ENCODE measurements around the gene HNRNPC. TPM values are rescaled to one million over a fixed set of nuclear protein-coding genes. Genes with fewer than 3 reads are reported as not detected.
A peak's percentile ranks its signal among the peaks of the same experiment; 100 is the strongest.
"Not testable (repeated sequence)": the region's sequence is repeated elsewhere in the genome, so short reads cannot be mapped to it uniquely, and the experiment has no call there.

The HNRNPC gene
- polyA plus RNA-seq, 5 donors: 694 to 979 (median 852) TPM

DNA sequence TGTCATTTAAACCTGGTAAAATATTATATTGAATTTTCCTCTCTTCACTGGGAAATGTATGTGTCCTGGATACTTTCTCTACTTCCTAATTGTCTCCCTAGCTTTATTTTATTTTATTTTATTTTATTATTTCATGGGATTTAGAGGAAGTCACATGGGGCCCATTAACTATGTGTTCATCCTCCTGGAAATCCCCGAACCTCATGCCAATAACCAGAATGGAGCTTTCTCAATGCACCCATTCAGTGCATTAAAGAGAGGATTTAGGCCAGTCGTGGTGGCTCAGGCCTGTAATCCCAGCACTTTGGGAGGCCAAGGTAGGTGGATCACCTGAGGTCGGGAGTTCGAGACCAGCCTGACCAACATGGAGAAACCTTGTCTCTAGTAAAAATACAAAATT lies 9.4 kb upstream of the HNRNPC start:
- DNase-seq: no peak

DNA sequence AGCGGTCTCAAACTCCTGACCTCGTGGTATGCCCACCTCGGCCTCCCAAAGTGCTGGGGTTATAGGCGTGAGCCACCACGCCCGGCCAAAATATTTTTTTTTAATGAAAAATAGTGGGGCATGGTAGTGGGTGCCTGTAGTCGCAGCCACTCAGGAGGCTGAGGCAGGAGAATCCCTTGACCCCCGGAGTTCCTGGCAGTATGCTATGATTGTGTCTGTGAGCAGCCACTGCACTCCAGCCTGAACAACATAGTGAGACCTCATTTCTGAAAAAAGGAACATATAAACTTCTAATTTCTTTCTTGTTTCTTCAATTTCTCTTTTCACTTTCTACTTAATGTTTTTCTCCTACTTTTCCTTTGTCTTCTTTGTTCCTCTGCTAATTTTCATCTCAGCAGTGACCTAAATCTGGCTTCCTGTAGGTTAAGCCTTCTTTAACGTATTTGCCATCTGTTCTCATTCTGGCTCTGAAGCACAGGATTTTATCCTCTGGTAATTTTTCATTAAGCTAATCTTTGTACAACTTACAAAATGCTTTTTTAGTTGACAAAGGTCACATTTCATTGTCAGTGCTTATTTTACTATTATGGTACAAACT lies 6.1 kb upstream of the HNRNPC start:
- DNase-seq: no peak

DNA sequence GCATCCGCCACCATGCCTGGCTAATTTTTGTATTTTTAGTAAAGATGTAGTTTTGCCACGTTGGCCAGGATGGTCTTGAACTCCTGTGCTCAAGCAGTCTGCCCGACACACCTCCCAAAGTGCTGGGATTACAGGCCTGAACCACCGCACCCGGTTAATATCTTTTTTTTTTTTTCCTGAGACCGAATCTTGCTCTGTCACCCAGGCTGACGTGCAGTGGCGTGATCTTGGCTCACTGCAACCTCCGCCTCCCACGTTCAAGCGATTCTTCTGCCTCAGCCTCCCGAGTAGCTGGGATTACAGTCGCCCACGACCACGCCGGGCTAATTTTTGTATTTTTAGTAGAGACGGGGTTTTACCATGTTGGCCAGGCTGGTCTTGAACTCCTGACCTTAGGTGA lies 3.4 kb upstream of the HNRNPC start:
- DNase-seq: not testable (repeated sequence)

DNA sequence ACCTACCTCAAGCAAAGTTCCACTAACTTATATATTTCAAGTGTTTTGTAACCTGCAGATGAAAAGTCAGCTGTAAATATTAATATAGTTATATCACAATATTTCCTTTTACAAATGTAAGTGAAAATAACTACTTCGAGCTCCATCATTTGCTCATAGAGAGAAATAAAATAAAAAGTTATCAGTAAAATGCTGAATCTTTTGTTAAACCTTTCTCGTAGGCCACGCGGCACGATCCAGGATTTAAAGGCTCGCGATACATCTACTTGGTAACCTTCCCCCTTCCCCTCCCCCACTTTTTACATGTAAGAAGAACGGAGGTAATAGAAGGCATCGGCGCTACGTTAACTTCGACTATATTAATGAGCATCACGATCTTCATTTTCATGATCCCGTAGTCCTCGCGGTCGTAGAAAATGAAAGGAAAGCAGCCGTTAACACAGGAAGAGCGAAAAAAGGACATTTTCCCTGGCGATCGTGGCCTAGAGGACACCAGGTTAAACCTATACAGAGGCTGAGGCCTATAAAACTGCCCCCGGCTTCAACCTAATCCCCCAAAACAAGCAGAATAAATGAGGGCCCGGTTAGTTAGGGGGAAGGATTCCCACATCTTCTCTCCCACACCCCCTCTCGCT lies 508 bp downstream of the HNRNPC start:
- peak; percentile 52 to 64 for DNase-seq

DNA sequence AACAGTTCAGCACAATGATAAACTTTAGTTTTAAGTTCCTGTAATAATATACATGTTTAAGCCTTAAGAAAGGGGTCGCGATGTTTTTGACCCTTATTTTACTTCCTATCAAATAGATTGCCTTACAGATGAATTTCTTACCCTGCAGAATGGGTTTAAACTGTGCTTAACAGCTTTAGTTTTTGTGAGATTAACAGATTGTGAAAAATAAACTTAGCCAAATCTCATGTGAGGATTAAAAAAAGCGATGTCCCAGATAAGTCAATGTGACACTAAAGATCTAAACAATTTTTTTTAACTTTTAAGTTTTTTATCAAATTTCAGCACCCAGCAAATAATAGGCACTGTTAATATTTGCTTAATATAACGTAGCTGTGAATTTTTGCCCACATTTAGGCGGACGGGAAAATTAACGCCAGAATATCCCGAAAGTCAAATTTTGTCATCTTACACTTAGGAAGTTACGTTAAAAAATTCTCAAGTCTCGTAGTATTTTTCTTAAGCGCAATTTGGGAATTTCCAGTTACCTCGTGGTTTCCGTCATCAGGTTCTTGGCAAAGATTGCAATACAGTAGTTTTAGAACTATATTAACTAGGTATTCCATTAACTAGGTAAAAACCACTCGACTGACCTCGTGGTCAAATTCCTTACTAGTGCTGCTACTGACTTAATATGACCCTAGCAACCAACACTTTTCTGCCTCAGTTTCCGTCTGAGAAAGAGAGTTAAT lies 1.2 kb downstream of the HNRNPC start:
- DNase-seq: peak in 1 of 2 donors; percentile 21

DNA sequence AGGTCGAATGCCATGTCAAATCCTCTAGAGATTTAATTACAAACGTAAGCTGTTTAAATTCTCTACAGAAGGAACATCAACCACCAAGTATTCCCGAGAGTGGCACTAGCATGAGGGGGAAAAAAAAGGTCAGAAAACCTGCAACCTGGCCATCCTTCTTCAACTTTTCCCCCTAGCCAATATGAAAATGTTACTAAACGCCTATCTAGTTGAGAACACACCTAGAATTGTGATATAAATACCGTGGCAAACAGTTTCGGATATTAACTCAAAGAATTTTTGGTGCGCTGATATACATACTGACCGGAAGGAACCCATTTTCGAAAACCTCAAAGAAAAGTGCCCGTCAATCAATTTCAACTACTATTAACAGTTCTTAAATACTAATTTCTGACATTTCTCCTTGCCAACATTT lies 1.8 kb downstream of the HNRNPC start:
- DNase-seq: no peak

DNA sequence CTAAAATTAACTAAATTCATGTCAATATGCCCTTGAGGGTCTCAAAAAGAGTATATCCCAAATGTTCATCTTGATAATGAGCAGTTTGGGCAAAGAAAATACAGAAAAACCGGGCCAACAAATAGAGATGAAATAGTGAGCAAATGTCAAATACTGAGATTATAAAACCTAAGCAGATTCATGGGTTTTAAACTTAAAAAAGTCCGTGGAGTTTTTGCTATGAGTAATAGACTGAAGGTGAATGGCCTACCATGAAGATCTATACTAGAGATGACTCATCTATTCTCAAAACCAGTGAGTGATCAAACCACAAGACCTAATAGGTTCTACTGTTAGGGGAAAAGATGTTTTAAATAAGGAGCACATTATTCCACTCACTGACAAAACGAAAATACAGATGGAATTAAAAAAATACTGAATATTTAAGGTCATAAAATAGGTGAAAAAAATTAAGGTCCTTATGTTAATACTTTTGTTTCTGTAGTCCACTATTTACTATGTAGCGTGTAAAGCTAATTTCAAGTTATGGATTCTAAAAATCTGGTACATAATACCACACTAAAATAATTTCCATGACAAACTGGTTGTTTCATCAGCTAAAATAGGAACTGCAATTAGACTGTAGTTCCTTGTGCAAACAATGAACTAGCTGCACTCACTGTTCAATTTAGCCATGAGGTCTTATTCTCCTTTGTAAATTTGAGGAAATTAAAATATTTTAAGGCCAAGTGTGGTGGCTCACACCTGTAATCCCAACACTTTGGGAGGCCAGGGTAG lies 5.0 kb downstream of the HNRNPC start:
- DNase-seq: no peak

DNA sequence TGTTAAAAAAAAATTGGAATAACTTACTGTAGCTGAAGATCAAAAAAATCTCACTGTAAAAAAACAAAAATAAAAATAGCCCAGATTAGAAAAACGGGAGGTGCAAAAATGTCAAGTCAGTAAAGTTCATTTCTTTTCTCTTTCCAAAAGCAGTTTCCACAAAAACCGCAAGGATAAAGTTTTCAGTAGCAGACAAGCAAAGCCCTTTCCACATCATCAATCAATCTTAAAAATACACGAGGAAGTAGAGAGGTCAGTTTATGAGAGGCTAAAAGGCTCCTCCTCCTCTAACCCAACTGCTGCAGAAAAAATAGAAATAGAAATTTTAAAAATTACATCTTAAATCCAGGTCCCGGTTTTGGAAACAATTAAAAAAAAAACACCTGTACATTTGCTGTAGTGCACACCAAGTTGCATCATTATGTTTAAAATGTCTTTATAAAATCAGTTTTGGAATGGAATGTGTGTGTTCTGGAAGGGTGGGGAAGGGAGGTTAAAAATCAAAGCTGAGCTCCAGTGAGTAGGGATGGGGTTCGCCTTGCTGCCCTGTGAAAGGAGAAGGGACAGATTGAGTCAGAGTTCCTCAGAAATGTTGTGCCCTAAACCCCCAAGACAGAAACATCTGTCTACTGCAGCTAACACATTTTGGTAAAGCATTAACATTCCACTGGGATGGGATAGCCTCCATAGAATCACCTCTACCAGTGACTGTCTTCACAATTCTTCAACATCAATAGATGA lies 5.8 kb downstream of the HNRNPC start:
- no peak for DNase-seq

DNA sequence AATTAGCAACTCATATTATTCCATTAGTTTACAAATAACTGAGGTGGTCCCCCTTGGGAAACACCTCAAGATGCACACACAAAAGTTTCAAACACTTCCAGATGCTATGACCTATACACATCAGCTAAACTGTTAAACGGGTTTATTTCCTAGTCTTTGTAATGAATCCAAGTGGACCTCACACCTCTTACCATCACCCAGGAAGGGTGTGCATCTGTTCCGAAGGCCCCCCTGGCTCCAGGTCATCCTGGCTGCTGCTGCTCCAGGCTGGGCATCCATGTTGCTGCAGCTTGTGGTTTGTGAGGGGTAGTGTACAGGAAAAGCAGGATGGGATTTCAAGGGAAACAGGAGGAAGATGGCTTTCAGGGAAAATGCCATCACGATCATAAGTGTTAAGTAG lies 6.8 kb downstream of the HNRNPC start:
- DNase-seq: no peak

DNA sequence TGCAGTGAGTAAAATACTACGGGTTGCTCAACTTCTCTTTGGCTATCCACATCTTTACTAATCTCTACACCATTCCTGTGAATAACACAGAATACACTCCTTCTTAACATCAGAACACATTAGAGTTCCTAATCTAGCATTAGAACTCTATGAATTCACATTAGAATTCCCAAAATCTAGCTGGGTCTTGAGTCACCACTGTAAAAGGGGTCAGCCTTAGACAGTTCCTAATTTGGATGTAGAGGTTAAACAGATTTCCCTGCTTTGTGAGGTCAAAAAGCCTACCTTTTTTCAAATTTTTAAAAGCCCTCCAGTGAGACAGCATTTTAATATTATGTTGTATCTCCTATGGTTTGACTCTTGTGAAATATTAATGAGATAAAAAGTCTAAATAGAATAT lies 7.4 kb downstream of the HNRNPC start:
- DNase-seq: no peak

DNA sequence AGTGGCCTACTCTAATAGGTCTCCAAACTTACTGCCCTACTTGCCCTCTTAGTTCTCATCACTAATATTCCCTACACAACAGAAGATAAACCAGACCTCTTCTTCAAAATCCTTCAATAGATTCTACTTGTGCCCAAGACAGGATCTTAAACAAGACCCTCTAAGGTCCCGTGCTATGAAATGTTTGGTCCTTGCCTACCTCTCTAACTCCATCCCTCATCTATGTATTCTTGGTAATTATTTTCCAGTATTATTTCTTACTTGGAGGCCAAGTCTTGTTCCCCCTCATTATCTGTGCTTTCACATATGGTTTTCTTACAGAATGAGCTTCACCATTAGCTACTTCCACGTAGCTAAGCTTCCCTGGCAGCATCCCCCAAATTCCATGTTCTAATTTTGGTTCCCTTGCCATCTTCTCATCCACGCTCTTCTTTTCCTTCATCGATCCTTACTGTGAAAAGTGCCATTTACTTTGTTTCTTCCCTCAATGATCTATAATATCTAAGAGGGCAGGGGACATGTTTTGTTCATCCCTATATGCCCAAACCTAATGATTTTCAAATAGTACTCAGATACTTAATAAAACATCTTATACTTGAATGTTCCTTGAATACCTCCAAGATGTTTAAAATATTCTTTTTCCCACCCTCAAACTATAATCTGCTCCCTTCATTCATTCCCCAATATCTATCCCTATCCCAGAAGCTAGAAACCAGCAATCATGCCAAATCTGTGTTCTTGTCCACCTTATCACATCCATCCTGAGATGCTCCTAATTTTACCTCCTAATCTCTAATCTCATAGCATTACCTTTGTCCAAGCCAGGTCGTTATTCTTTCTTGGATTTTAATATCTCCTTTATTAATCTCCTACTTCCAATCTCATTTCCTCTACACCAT lies 10.1 kb downstream of the HNRNPC start:
- no peak for DNase-seq

DNA sequence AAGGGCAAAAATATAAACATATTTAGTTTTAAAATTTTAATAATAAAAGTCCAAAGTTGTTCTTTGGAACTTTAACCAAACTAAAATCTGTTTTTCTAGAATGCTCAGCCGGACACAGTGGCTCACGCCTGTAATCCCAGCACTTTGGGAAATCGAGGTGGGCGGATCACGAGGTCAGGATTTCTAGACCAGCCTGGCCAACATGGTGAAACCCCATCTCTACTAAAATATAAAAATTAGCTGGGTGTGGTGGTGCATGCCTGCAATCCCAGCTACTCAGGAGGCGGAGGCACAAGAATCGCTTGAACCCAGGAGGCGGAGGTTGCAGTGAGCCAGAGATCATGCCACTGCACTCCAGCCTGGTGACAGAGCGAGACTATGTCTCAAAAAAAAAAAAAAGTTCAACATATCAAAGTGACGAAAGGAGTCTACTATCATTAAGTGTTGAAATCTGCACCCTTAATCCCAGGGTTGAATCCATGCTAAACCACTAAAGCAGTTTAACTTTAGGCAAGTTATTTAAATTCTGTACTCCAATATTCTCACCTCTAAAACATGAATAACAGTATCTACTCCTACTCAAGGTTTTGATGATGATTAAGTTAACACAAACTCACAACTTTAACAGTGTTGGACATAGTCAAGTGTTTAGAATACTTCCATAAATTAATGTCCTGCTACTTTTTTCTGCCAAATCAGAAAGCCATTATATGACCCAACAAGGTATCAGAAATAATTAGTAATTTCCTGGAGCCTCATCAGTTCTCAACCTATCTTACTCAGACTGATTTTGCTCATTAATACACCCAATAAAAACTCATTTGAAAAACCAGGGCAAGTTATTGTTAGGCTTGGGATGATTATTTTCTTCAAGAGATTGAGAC lies 11.0 kb downstream of the HNRNPC start:
- no peak for DNase-seq

DNA sequence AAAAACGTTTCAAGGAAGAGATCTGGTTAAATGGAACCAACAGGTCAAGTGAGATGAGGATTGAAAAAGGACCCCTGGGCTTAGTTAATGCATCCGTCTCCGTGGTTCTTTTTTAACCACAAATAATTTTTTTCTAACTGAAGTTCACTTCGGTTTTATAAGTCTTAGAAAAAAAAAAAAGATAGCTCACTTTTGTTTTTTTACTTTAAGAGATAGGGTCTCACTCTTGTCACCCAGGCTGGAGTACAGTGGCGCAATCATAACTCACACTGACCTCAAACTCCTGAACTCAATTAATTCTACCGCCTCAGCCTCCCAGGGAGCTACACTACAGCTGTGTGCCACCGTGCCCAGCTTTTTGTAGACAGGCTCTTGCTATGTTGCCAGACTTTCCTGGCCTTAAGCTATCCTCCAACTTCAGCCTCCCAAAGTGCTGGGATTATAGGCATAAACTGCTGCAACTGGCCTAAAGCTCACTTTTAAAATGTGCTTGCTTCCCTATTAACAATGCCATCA lies 11.8 kb downstream of the HNRNPC start:
- DNase-seq: no peak

DNA sequence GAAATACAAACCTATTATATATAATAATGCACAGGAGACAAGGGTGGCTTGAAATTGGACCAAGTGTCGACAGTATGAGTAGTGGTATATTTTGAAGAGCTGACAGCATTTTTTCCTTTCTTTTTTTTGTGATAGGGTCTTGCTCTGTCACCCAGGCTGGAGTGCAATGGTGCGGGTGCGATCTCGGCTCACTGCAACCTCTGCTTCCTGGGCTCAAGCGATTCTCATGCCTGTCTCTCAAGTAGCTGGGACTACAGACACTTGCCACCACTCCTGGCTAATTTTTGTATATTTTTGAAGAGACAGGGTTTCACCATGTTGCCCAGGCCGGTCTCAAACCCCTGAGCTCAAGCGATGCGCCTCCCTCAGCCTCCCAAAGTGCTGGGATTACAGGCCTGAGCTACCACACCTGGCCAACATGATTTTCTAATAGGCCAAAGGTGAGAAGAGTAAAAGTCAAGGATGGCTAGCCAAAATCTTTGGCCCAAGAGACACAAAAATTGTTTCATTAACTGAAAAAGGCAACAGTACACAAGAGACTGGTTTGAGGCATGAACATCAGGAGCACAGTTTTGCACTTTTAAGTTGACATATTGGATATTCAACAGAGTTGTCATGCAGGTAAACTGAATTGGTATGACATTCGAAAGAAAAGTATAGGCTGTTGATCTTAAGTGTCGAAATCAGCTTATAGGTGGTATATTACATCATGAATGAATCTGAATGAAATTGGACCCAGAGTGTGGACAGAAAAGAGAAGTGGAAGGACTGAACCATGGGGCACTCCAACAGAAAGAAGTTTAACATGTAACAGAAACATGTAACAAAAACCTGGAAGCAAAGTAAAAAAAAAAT lies 12.5 kb downstream of the HNRNPC start:
- DNase-seq: no peak

DNA sequence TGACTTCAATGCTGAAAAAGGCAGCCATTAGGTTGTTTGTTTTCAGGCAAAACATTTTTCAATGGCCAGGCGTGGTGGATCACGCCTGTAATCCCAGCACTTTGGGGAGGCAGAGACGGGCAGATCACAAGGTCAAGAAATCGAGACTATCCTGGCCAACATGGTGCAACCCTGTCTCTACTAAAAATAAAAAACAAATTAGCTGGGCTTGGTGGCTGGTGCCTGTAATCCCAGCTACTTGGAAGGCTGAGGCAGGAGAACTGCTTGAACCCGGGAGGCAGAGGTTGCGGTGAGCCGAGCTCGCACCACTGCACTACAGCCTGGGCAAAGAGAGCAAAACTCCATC lies 13.2 kb downstream of the HNRNPC start:
- not testable (repeated sequence) for DNase-seq

DNA sequence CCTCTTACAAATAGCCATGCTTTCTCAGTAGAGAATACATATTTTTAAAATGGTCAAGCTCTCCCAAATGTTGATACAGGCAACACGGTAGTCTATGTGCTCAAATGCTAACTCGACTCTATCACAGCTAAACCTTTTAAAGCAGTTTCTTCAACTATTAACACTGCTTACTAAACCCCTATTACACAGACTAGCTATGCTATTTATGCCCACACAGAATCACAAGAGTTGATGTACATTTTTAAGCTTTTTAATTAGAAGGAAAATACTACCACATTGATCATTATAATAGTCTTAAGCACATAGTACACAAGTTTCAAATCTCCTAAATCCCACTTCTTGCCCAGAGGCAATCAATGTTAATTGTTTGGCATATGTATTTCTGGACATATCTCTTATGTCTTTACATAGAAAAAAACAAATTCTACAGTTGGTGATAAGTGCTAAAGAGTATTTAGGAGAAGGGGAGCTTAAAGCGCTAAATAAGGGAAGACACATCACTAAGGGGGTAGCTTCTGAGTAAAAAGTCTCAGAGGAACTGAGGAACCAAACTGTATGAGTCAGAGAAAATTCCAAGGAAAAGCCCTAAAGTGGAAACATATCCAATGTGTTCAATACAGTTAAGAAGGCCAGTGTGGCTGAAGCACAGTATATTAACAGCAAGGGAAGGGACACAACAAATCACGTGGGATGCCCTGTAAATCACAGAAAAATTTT lies 13.7 kb downstream of the HNRNPC start:
- DNase-seq: no peak

DNA sequence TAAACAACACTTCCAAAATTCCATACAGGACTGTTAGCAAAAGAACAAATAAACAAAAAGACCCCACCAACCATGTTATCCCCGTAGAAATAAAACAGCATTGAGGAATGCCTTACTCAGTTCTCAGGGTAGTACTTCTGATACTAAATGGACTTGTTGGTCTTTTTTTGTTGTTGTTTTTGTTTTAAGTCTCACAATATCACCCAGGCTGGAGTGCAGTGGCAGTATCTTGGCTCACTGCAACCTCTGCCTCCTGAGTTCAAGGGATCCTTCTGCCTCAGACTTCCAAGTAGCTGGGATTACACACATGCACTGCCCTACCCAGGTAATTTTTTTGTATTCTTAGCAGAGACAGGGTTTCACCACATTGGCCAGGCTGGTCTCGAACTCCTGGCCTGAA lies 17.1 kb downstream of the HNRNPC start:
- DNase-seq: no peak

DNA sequence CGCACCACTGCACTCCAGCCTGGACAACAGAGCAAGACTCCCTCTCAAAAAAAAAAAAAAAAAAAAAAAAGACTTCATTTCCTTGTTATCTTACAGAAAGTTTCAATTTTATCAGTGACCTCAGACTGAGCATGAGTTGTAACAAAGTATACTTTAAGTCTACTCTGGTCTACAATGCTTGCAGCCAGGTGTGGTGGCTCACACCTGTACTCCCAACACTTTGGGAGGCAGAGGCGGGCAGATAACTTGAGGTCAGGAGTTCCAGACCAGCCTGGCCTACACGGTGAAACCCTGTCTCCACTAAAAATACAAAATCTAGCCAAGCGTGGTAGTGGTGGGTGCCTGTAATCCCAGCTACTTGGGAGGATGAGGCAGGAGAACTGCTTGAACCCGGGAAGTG lies 18.0 kb downstream of the HNRNPC start:
- no peak for DNase-seq
